H1 (cell line): Measurements from ENCODE around the gene ADSS2. TPM values are rescaled to one million over a fixed set of nuclear protein-coding genes. Genes with fewer than 3 reads are reported as not detected.

Experiments used
- TAF1 ChIP-seq: IDR thresholded peaks from 2 replicates; pipeline ENCODE4 v1.6.1; 2011; ENCODE audit warnings: mild to moderate bottlenecking, low read depth, low read length
- polyA plus RNA-seq, 7 experiments: library from polyadenylated mRNA; depleted of rRNA in 3 of 7; stranded (reverse) in 5 of 7; unstranded in 2 of 7; fragments of >200 nt in 5 of 7; fragments of 200-250 nt in 2 of 7; gene quantifications; 1 replicate in 5 of 7; 2 replicates in 1 of 7; 4 replicates in 1 of 7; pipeline versions ENCODE4 v1.2.1 to v1.2.3, GENCODE V29; 2011 to 2013; ENCODE audit warnings: missing spikeins in 2 of 7, mixed read lengths in 2 of 7
- total RNA-seq: library from RNA; stranded (reverse); fragmentation: NEBNext Ultra II Directional; extraction: Animal tissue kit (Norgen Biotek cat#: 25700); gene quantifications from 2 replicates; pipeline ENCODE4 v1.2.1, GENCODE V29; 2021

The ADSS2 gene
- total and polyA plus RNA-seq, 2 of the 8 experiments (the other 6 are each of a cell fraction or from before 2014, with no cell fraction given): 29.8 to 108 TPM

- TF ChIP-seq TAF1: no peak
Measured at GRCh38 chr1:244497805-244498204, 46.1 kb upstream of the ADSS2 start (continued).
